Chondrocyte (in vitro differentiated cells): ENCODE data around the gene TARS3. TPM values are rescaled to one million over a fixed set of nuclear protein-coding genes. Genes with fewer than 3 reads are reported as not detected.

Experiments used
- DNase-seq: peaks from one replicate; pipeline ENCODE4 v3.0.0; 2021; ENCODE audit warnings: mixed read lengths, low spot score
- H3K27ac Mint-ChIP-seq: one replicate; pipeline ENCODE4 v1.8.0; 2021; ENCODE audit warnings: mild to moderate bottlenecking, moderate library complexity, mixed read lengths; ENCODE audit not compliant: unreplicated experiment
- H3K27me3 Mint-ChIP-seq: 2 replicates; pipeline ENCODE4 v1.8.0; 2021; ENCODE audit warnings: low read depth, mixed read lengths
- H3K36me3 Mint-ChIP-seq: 2 replicates; pipeline ENCODE4 v1.8.0; 2021; ENCODE audit warnings: low read depth, mixed read lengths
- H3K4me1 Mint-ChIP-seq: 2 replicates; pipeline ENCODE4 v1.8.0; 2021; ENCODE audit warnings: low read depth, mild to moderate bottlenecking, mixed read lengths
- H3K4me3 Mint-ChIP-seq: one replicate; pipeline ENCODE4 v1.8.0; 2021; ENCODE audit warnings: mild to moderate bottlenecking, moderate library complexity, mixed read lengths; ENCODE audit not compliant: unreplicated experiment
- H3K9me3 Mint-ChIP-seq: 2 replicates; pipeline ENCODE4 v1.8.0; 2021; ENCODE audit warnings: low read depth, mixed read lengths
- total RNA-seq: library from RNA; stranded (reverse); gene quantifications from 3 replicates; pipeline ENCODE4 v1.2.1, GENCODE V29; 2021
- TF ChIP-seq, protein P1 (sequence below): fragments of 200-600 bp; sonication (generic); IDR thresholded peaks from 2 replicates; pipeline ENCODE4 v1.5.0; 2021; ENCODE audit warnings: antibody characterized with exemption, mild to moderate bottlenecking, moderate library complexity

The TARS3 gene
- total RNA-seq, 1 donor from 2014 or later = 10.7 TPM

DNA sequence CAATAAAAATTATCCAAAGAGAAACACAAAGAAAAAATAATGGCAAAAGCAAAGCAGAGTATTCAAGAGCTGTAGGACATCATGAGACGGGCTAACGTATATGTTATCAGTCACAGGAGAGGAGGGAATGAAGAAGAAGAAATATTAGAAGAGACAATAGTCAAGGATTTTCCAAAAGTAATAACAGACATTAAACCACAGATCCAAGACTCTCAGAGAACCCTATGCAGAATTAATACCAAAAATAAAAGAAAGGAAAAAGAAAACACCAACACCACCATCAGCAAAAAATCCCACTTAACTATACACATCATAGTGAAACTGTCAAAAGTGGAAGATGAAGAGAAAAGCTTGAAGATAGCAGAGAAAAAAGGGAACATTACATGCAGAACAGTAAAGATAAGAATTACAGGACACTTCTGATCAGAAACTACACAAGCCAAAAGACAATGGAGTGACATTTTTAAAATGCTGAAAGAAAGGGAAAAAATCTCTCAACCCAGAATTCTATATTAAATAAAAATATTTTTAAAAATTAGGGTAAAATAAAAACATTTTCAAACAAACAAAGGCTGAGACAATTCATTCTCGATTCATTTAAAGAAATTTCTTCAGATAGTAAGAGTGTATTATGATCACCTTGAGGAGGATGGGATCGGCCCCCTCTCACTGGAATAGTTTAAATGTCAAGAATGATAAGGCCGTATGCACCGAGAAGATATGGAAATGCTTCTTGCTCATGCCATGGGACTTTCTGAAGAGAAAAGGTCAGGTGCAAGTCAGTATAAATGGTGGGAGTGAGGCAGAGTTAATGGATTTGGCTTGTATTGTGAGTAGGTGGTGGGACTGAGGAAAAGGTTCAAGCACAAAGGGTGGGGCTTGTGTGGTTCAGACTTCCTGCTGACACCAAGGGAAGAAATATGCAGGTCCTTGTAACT lies 100.6 kb downstream of the TARS3 start:
- H3K27me3 Mint-ChIP-seq = no peaks in the 10 kb centered on the region
- TF ChIP-seq, protein P1, sequence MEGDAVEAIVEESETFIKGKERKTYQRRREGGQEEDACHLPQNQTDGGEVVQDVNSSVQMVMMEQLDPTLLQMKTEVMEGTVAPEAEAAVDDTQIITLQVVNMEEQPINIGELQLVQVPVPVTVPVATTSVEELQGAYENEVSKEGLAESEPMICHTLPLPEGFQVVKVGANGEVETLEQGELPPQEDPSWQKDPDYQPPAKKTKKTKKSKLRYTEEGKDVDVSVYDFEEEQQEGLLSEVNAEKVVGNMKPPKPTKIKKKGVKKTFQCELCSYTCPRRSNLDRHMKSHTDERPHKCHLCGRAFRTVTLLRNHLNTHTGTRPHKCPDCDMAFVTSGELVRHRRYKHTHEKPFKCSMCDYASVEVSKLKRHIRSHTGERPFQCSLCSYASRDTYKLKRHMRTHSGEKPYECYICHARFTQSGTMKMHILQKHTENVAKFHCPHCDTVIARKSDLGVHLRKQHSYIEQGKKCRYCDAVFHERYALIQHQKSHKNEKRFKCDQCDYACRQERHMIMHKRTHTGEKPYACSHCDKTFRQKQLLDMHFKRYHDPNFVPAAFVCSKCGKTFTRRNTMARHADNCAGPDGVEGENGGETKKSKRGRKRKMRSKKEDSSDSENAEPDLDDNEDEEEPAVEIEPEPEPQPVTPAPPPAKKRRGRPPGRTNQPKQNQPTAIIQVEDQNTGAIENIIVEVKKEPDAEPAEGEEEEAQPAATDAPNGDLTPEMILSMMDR = no peak
- H3K4me1 Mint-ChIP-seq = peaks cover 14% of the 10 kb centered on the region
- H3K36me3 Mint-ChIP-seq = peaks cover 14% of the 10 kb centered on the region
- no peak overlapping the region for H3K4me3 Mint-ChIP-seq
- peaks cover 20% of the 10 kb centered on the region for H3K9me3 Mint-ChIP-seq
- no peak for DNase-seq
- no peak overlapping the region for H3K27ac Mint-ChIP-seq

DNA sequence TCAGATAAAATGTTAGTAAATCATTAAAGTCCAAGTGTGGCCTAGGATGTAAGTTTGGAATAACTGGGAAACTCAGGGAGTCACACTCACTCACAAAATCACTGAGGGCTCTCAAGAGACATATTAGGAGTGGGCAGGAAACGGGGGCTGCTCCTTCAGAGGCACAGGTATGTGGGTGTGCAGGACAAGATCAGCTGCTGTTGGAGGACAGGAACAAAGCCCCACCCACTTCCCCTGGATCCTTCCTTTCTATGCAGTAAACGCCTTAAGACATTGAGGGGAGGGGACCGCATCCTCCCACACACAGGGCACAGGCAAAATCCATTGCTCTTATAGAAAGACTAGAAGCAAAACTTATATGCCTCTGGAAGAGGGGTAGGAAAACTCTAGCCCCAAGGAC lies 102.3 kb downstream of the TARS3 start:
- peaks cover 20% of the 10 kb centered on the region for H3K9me3 Mint-ChIP-seq
- no peak overlapping the region for H3K4me3 Mint-ChIP-seq
- no peak for DNase-seq
- TF ChIP-seq, protein P1 = no peak
- peaks cover 14% of the 10 kb centered on the region for H3K4me1 Mint-ChIP-seq
- H3K27ac Mint-ChIP-seq = no peak overlapping the region
- no peaks in the 10 kb centered on the region for H3K27me3 Mint-ChIP-seq
- peaks cover 14% of the 10 kb centered on the region for H3K36me3 Mint-ChIP-seq

- Mint-ChIP-seq H3K27ac (peak overlapping the region; percentile 18), H3K4me1 (peaks cover 21% of the 10 kb centered on the region), H3K4me3 (peak overlapping the region; percentile 14), H3K27me3 (peaks cover 1% of the 10 kb centered on the region), H3K36me3 (peaks cover 11% of the 10 kb centered on the region), H3K9me3 (peaks cover 20% of the 10 kb centered on the region)
- TF ChIP-seq, protein P1 = no peak
- no peak for DNase-seq
Measured at GRCh38 chr15:101620671-101621070, 103.6 kb downstream of the TARS3 start.

- Mint-ChIP-seq H3K36me3 (peaks cover 11% of the 10 kb centered on the region), H3K27ac (no peak overlapping the region), H3K27me3 (peaks cover 2% of the 10 kb centered on the region), H3K4me1 (peaks cover 24% of the 10 kb centered on the region), H3K4me3 (no peak overlapping the region), H3K9me3 (peaks cover 20% of the 10 kb centered on the region)
- TF ChIP-seq, protein P1 = no peak
- no peak for DNase-seq
Measured at GRCh38 chr15:101619615-101619865, 104.7 kb downstream of the TARS3 start.

GRCh38 chr15:101618851-101619614 lies 105.2 kb downstream of the TARS3 start:
- Mint-ChIP-seq H3K27ac (no peak overlapping the region), H3K4me1 (peaks cover 26% of the 10 kb centered on the region), H3K27me3 (peaks cover 2% of the 10 kb centered on the region), H3K4me3 (no peak overlapping the region), H3K36me3 (peaks cover 10% of the 10 kb centered on the region), H3K9me3 (peaks cover 15% of the 10 kb centered on the region)
- no peak for DNase-seq
- TF ChIP-seq, protein P1 = no peak
